Measurements from ENCODE around the gene SMARCB1.

SMARCB1 gene

GRCh38 chr22:23779731-23780130 is 7.0 kb upstream of the SMARCB1 start:
- peaks cover 0 to 15% of the 10 kb centered on the region in 2 experiments for H3K36me3 ChIP-seq (ENCODE audit: control insufficient read depth in 1 of 2, insufficient read depth in 2 of 2, low read depth in 1 of 2, low read length in 2 of 2)

GRCh38 chr22:23780146-23780748 is 6.5 kb upstream of the SMARCB1 start:
- no peaks in the 10 kb centered on the region for H3K79me1 ChIP-seq (replicated peaks; ENCODE audit: low read length, poor library complexity, severe bottlenecking)
- H3K23ac ChIP-seq (ENCODE audit: low read length in 2 of 2): no peak overlapping the region
- no peak overlapping the region for H2AFZ ChIP-seq (ENCODE audit: low read depth, low read length)
- no peak overlapping the region for H3K4ac ChIP-seq (ENCODE audit: low read depth in 1 of 2, low read length in 2 of 2)
- H2BK120ac ChIP-seq (ENCODE audit: low read depth, low read length): no peak overlapping the region
- H3K4me2 ChIP-seq (ENCODE audit: low read length, poor library complexity, severe bottlenecking): no peak overlapping the region
- H3K27ac ChIP-seq (ENCODE audit: low read length, poor library complexity, severe bottlenecking): no peak overlapping the region
- no peaks in the 10 kb centered on the region for H3K9me3 ChIP-seq (ENCODE audit: control insufficient read depth, low read length)
- H2AK5ac ChIP-seq (ENCODE audit: low read length, severe bottlenecking): no peak overlapping the region
- no peak overlapping the region for H3K4me3 ChIP-seq (ENCODE audit: insufficient read depth in 1 of 2, low read depth in 1 of 2, low read length in 2 of 2)
- H3K4me1 ChIP-seq (ENCODE audit: control insufficient read depth, insufficient read depth, low read depth, low read length): peaks cover 33% of the 10 kb centered on the region
- H3K9ac ChIP-seq (ENCODE audit: low read length): no peak overlapping the region
- no peak overlapping the region for H3K14ac ChIP-seq (ENCODE audit: low read length in 2 of 2)
- no peak overlapping the region for H3K18ac ChIP-seq (ENCODE audit: low read depth in 1 of 2, low read length in 2 of 2)
- no peaks in the 10 kb centered on the region for H3K27me3 ChIP-seq (ENCODE audit: control insufficient read depth in 1 of 2, insufficient read depth in 1 of 2, low read length in 2 of 2)
- H2BK15ac ChIP-seq (ENCODE audit: low read depth, poor library complexity, severe bottlenecking): no peak overlapping the region
- DNase-seq: no peak
- H4K8ac ChIP-seq (ENCODE audit: low read length): no peak overlapping the region
- H2BK5ac ChIP-seq (ENCODE audit: low read depth, low read length, poor library complexity, severe bottlenecking): no peak overlapping the region
- no peak overlapping the region for H2BK12ac ChIP-seq (ENCODE audit: low read length in 2 of 2)
- H3K36me3 ChIP-seq (ENCODE audit: control insufficient read depth in 1 of 2, insufficient read depth in 2 of 2, low read depth in 1 of 2, low read length in 2 of 2): peaks cover 0 to 15% of the 10 kb centered on the region in 2 experiments
- no peak overlapping the region for H4K91ac ChIP-seq (ENCODE audit: low read length)
- 91% methylated on average over 20 of the region's 20 CpGs for WGBS

More at GRCh38 chr22:23779731-23780130, 7.0 kb upstream of the SMARCB1 start:
- no peak overlapping the region for H2AK5ac ChIP-seq (ENCODE audit: low read length, severe bottlenecking)
- H3K79me1 ChIP-seq (replicated peaks; ENCODE audit: low read length, poor library complexity, severe bottlenecking): no peaks in the 10 kb centered on the region
- 90% methylated on average over 5 of the region's 5 CpGs for WGBS
- H3K9me3 ChIP-seq (ENCODE audit: control insufficient read depth, low read length): no peaks in the 10 kb centered on the region
- H3K9ac ChIP-seq (ENCODE audit: low read length): no peak overlapping the region
- H3K4ac ChIP-seq (ENCODE audit: low read depth in 1 of 2, low read length in 2 of 2): no peak overlapping the region
- no peak overlapping the region for H3K4me2 ChIP-seq (ENCODE audit: low read length, poor library complexity, severe bottlenecking)
- DNase-seq: no peak
- no peak overlapping the region for H4K8ac ChIP-seq (ENCODE audit: low read length)
- no peak overlapping the region for H3K4me3 ChIP-seq (ENCODE audit: insufficient read depth in 1 of 2, low read depth in 1 of 2, low read length in 2 of 2)
- no peak overlapping the region for H3K18ac ChIP-seq (ENCODE audit: low read depth in 1 of 2, low read length in 2 of 2)
- H2BK12ac ChIP-seq (ENCODE audit: low read length in 2 of 2): peak overlapping the region in 1 of 2 experiments; percentile 45
- peaks cover 38% of the 10 kb centered on the region for H3K4me1 ChIP-seq (ENCODE audit: control insufficient read depth, insufficient read depth, low read depth, low read length)
- no peak overlapping the region for H4K91ac ChIP-seq (ENCODE audit: low read length)
- H3K27ac ChIP-seq (ENCODE audit: low read length, poor library complexity, severe bottlenecking): no peak overlapping the region
- no peaks in the 10 kb centered on the region for H3K27me3 ChIP-seq (ENCODE audit: control insufficient read depth in 1 of 2, insufficient read depth in 1 of 2, low read length in 2 of 2)
- no peak overlapping the region for H2BK5ac ChIP-seq (ENCODE audit: low read depth, low read length, poor library complexity, severe bottlenecking)
- H2AFZ ChIP-seq (ENCODE audit: low read depth, low read length): no peak overlapping the region
- no peak overlapping the region for H3K14ac ChIP-seq (ENCODE audit: low read length in 2 of 2)
- no peak overlapping the region for H2BK120ac ChIP-seq (ENCODE audit: low read depth, low read length)
- no peak overlapping the region for H3K23ac ChIP-seq (ENCODE audit: low read length in 2 of 2)
- no peak overlapping the region for H2BK15ac ChIP-seq (ENCODE audit: low read depth, poor library complexity, severe bottlenecking)

GRCh38 chr22:23781065-23781464 is 5.7 kb upstream of the SMARCB1 start:
- H3K4me2 ChIP-seq (ENCODE audit: low read length, poor library complexity, severe bottlenecking): no peak overlapping the region
- no peak overlapping the region for H3K27ac ChIP-seq (ENCODE audit: low read length, poor library complexity, severe bottlenecking)
- peak overlapping the region; percentile 56 for H4K8ac ChIP-seq (ENCODE audit: low read length)
- no peak overlapping the region for H2BK120ac ChIP-seq (ENCODE audit: low read depth, low read length)
- H2BK15ac ChIP-seq (ENCODE audit: low read depth, poor library complexity, severe bottlenecking): peak overlapping the region; percentile 78
- H3K4me1 ChIP-seq (ENCODE audit: control insufficient read depth, insufficient read depth, low read depth, low read length): peaks cover 33% of the 10 kb centered on the region
- H2AK5ac ChIP-seq (ENCODE audit: low read length, severe bottlenecking): peak overlapping the region; percentile 11
- H3K36me3 ChIP-seq (ENCODE audit: control insufficient read depth in 1 of 2, insufficient read depth in 2 of 2, low read depth in 1 of 2, low read length in 2 of 2): peaks cover 0 to 15% of the 10 kb centered on the region in 2 experiments
- no peaks in the 10 kb centered on the region for H3K27me3 ChIP-seq (ENCODE audit: control insufficient read depth in 1 of 2, insufficient read depth in 1 of 2, low read length in 2 of 2)
- H2BK12ac ChIP-seq (ENCODE audit: low read length in 2 of 2): peak overlapping the region in 1 of 2 experiments; percentile 49
- H2BK5ac ChIP-seq (ENCODE audit: low read depth, low read length, poor library complexity, severe bottlenecking): no peak overlapping the region
- H3K9me3 ChIP-seq (ENCODE audit: control insufficient read depth, low read length): no peaks in the 10 kb centered on the region
- H3K79me1 ChIP-seq (replicated peaks; ENCODE audit: low read length, poor library complexity, severe bottlenecking): no peaks in the 10 kb centered on the region
- H3K9ac ChIP-seq (ENCODE audit: low read length): peak overlapping the region; percentile 27
- H3K18ac ChIP-seq (ENCODE audit: low read depth in 1 of 2, low read length in 2 of 2): peak overlapping the region; percentile 28 to 52
- peak overlapping the region in 1 of 2 experiments; percentile 35 for H3K14ac ChIP-seq (ENCODE audit: low read length in 2 of 2)
- WGBS: 88% methylated on average over 15 of the region's 15 CpGs
- no peak overlapping the region for H2AFZ ChIP-seq (ENCODE audit: low read depth, low read length)
- no peak for DNase-seq
- peak overlapping the region; percentile 77 for H4K91ac ChIP-seq (ENCODE audit: low read length)
- H3K4ac ChIP-seq (ENCODE audit: low read depth in 1 of 2, low read length in 2 of 2): no peak overlapping the region
- H3K4me3 ChIP-seq (ENCODE audit: insufficient read depth in 1 of 2, low read depth in 1 of 2, low read length in 2 of 2): peak overlapping the region in 1 of 2 experiments; percentile 32
- H3K23ac ChIP-seq (ENCODE audit: low read length in 2 of 2): no peak overlapping the region

DNA sequence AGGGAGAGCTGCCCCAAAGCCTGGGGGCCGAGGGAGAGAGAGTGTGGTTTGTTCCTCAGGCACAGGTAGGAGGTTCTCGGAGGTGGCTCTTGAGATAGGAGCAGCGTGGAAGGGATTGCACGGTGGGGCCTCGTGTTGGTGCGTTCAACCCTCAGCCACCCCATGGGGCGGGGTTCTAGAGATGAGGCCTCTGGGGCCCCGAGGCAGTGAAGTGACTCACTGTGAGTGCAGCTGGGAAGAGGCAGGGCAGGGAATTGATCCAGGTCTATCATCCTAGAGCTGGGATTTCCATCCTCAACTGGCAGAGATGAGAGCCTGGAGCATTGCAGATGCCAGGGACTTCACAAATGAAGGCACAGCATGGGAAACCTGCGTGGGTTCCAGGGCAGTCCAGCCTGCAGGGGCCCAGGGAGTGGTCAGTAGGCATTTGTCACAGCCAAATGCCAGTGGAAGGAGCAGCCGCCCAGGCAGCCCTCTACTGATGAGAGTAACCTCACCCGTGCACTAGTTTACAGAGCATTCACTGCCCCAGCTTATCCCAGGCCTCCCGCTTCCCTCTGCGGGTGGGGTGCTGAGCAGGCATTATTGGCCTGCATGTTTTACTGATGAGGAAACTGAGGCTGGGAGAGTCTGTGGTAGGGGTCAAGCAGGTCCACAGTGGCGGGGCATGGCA is 5.1 kb upstream of the SMARCB1 start:
- H3K79me1 ChIP-seq (replicated peaks; ENCODE audit: low read length, poor library complexity, severe bottlenecking): peaks cover 1% of the 10 kb centered on the region
- H3K23ac ChIP-seq (ENCODE audit: low read length in 2 of 2): no peak overlapping the region
- peaks cover 38% of the 10 kb centered on the region for H3K4me1 ChIP-seq (ENCODE audit: control insufficient read depth, insufficient read depth, low read depth, low read length)
- H2BK5ac ChIP-seq (ENCODE audit: low read depth, low read length, poor library complexity, severe bottlenecking): no peak overlapping the region
- peak overlapping the region in 1 of 2 experiments; percentile 32 for H3K4me3 ChIP-seq (ENCODE audit: insufficient read depth in 1 of 2, low read depth in 1 of 2, low read length in 2 of 2)
- H2AK5ac ChIP-seq (ENCODE audit: low read length, severe bottlenecking): peak overlapping the region; percentile 27
- H3K4ac ChIP-seq (ENCODE audit: low read depth in 1 of 2, low read length in 2 of 2): no peak overlapping the region
- no peak overlapping the region for H3K27ac ChIP-seq (ENCODE audit: low read length, poor library complexity, severe bottlenecking)
- no peak overlapping the region for H2AFZ ChIP-seq (ENCODE audit: low read depth, low read length)
- H3K18ac ChIP-seq (ENCODE audit: low read depth in 1 of 2, low read length in 2 of 2): peak overlapping the region; percentile 52 to 63
- 66% methylated on average over 13 of the region's 14 CpGs for WGBS
- H2BK120ac ChIP-seq (ENCODE audit: low read depth, low read length): no peak overlapping the region
- peak overlapping the region; percentile 56 for H4K8ac ChIP-seq (ENCODE audit: low read length)
- no peak overlapping the region for H3K4me2 ChIP-seq (ENCODE audit: low read length, poor library complexity, severe bottlenecking)
- H3K9ac ChIP-seq (ENCODE audit: low read length): peak overlapping the region; percentile 27
- peak overlapping the region; percentile 49 to 60 for H2BK12ac ChIP-seq (ENCODE audit: low read length in 2 of 2)
- H3K27me3 ChIP-seq (ENCODE audit: control insufficient read depth in 1 of 2, insufficient read depth in 1 of 2, low read length in 2 of 2): no peaks in the 10 kb centered on the region
- H3K14ac ChIP-seq (ENCODE audit: low read length in 2 of 2): no peak overlapping the region
- peak overlapping the region; percentile 78 for H2BK15ac ChIP-seq (ENCODE audit: low read depth, poor library complexity, severe bottlenecking)
- DNase-seq: peak; percentile 55
- H4K91ac ChIP-seq (ENCODE audit: low read length): peak overlapping the region; percentile 77
- H3K36me3 ChIP-seq (ENCODE audit: control insufficient read depth in 1 of 2, insufficient read depth in 2 of 2, low read depth in 1 of 2, low read length in 2 of 2): peaks cover 0 to 15% of the 10 kb centered on the region in 2 experiments
- H3K9me3 ChIP-seq (ENCODE audit: control insufficient read depth, low read length): no peaks in the 10 kb centered on the region

All from mesenchymal stem cell (in vitro differentiated cells and primary cell).